ENCODE data around the gene GPX4.

DNA sequence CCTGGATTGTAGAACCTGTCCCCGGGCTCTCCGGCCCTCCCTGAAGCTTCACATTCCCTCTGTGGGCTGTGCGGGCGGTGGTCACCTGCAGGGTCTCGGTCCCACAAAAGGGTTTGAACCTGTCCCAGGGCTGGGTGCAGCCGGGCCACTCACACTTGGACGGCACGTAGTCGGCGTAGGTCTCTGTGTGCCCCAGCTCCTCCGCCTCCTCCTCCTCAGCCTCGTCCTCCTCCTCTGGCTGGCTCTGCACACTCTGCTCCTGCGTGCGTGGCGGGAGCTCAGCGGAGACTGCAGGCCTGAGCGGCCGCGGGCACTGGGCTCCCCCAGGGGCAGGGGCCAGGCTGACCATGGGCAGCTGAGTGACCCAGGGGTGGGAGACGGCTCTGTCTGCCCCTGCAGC lies 19.6 kb downstream of the GPX4 start:
- TF ChIP-seq, protein P1, sequence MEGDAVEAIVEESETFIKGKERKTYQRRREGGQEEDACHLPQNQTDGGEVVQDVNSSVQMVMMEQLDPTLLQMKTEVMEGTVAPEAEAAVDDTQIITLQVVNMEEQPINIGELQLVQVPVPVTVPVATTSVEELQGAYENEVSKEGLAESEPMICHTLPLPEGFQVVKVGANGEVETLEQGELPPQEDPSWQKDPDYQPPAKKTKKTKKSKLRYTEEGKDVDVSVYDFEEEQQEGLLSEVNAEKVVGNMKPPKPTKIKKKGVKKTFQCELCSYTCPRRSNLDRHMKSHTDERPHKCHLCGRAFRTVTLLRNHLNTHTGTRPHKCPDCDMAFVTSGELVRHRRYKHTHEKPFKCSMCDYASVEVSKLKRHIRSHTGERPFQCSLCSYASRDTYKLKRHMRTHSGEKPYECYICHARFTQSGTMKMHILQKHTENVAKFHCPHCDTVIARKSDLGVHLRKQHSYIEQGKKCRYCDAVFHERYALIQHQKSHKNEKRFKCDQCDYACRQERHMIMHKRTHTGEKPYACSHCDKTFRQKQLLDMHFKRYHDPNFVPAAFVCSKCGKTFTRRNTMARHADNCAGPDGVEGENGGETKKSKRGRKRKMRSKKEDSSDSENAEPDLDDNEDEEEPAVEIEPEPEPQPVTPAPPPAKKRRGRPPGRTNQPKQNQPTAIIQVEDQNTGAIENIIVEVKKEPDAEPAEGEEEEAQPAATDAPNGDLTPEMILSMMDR (IDR thresholded peaks at IDR 0.05; ENCODE audit: low read length) = no peak
- TF ChIP-seq EZH2 (IDR thresholded peaks at IDR 0.05; ENCODE audit: borderline replicate concordance, low read length) = no peak

Measured in OCI-LY1 (cell line).